ENCODE data around the gene RAB33B. TPM values are rescaled to one million over a fixed set of nuclear protein-coding genes. Genes with fewer than 3 reads are reported as not detected.

Gene RAB33B
- total and polyA plus RNA-seq, 9 of the 15 experiments (the other 6 are each of a cell fraction or from before 2014, with no cell fraction given): 1.7 to 3.7 (median 3.0) TPM

- TF ChIP-seq GTF2B (IDR thresholded peaks at IDR 0.05; ENCODE audit: extremely low read depth, insufficient read length) (no peak), NR2F6 (CRISPR knock-in tag; IDR thresholded peaks at IDR 0.05) (no peak), PTRF (tag; IDR thresholded peaks at IDR 0.05) (no peak), ID3 (CRISPR knock-in tag; IDR thresholded peaks at IDR 0.05) (no peak), ID3 (tag; IDR thresholded peaks at IDR 0.05) (peak; percentile 26; the same call in 1 of the 2 replicates), PURB (CRISPR knock-in tag; IDR thresholded peaks at IDR 0.05; ENCODE audit: low read depth) (no peak), PTTG1 (tag; IDR thresholded peaks at IDR 0.05; ENCODE audit: low read depth) (no peak), ZFP36 (IDR thresholded peaks at IDR 0.05; ENCODE audit: low read depth, low read length, partially characterized antibody) (peak; percentile 25), CHD2 (IDR thresholded peaks at IDR 0.05; ENCODE audit: low read depth, low read length) (peak; percentile 99), PHTF2 (CRISPR knock-in tag; IDR thresholded peaks at IDR 0.05) (no peak), ZNF778 (CRISPR knock-in tag; IDR thresholded peaks at IDR 0.05) (no peak), SMAD3 (CRISPR knock-in tag; conservative IDR thresholded peaks at IDR 0.05) (0 out of 2 replicates have a peak, but pooled peaks have one; percentile 6), BRF2 (IDR thresholded peaks at IDR 0.05; ENCODE audit: borderline replicate concordance, insufficient read depth, insufficient read length) (no peak), FOSL1 (tag; conservative IDR thresholded peaks at IDR 0.05) (no peak), POLR3G (IDR thresholded peaks at IDR 0.05; ENCODE audit: extremely low read depth, insufficient read length, insufficient replicate concordance) (no peak), NELFE (IDR thresholded peaks at IDR 0.05; ENCODE audit: insufficient read depth, insufficient read length) (no peak), THRAP3 (IDR thresholded peaks at IDR 0.05; ENCODE audit: borderline replicate concordance) (no peak), FOXJ3 (CRISPR knock-in tag; IDR thresholded peaks at IDR 0.05) (no peak), CTCFL (IDR thresholded peaks at IDR 0.05; ENCODE audit: borderline replicate concordance, insufficient read depth, low read depth, low read length, poor library complexity, severe bottlenecking) (peak; percentile 74)
- TF ChIP-seq, protein P1, sequence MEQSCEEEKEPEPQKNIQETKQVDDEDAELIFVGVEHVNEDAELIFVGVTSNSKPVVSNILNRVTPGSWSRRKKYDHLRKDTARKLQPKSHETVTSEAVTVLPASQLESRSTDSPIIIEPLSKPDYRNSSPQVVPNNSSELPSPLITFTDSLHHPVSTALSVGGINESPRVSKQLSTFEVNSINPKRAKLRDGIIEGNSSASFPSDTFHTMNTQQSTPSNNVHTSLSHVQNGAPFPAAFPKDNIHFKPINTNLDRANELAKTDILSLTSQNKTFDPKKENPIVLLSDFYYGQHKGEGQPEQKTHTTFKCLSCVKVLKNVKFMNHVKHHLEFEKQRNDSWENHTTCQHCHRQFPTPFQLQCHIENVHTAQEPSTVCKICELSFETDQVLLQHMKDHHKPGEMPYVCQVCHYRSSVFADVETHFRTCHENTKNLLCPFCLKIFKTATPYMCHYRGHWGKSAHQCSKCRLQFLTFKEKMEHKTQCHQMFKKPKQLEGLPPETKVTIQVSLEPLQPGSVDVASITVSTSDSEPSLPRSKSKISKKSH (CRISPR knock-in tag; IDR thresholded peaks at IDR 0.05): no peak
- TF ChIP-seq, protein P2, sequence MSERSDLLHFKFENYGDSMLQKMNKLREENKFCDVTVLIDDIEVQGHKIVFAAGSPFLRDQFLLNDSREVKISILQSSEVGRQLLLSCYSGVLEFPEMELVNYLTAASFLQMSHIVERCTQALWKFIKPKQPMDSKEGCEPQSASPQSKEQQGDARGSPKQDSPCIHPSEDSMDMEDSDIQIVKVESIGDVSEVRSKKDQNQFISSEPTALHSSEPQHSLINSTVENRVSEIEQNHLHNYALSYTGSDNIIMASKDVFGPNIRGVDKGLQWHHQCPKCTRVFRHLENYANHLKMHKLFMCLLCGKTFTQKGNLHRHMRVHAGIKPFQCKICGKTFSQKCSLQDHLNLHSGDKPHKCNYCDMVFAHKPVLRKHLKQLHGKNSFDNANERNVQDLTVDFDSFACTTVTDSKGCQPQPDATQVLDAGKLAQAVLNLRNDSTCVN (CRISPR knock-in tag; IDR thresholded peaks at IDR 0.05): no peak
Observed at GRCh38 chr4:139453371-139454110, 380 bp upstream of the RAB33B start (continued).

Data from K562 (cell line).